Hematopoietic multipotent progenitor cell treated with erythropoietin and hydrocortisone succinate and interleukin-3 and kit ligand, for 17 days (in vitro differentiated cells): ENCODE measurements around the gene PPIAL4G.
"Not testable (repeated sequence)": the region's sequence is repeated elsewhere in the genome, so short reads cannot be mapped to it uniquely, and the experiment has no call there.

Source experiments
- DNase-seq: peaks from one replicate; pipeline ENCODE4 v3.0.0-alpha.2; 2015; ENCODE audit warnings: low spot score

The PPIAL4G gene

DNA sequence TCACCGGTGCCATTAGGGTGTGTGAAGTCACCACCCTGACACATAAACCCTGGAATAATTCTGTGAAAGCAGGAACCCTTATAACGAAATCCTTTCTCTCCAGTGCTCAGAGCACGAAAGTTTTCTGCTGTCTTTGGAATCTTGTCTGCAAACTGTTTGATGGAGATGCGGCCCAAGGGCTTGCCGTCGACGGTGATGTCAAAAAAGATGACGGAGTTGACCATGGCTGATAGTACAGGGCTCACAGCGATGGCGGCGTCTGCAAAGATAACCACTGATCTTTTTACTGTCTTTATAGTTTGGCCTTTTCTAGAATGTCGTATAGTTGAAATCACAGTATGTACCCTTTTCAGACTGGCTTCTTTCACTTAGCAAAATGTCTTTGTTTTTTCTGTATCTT lies at the start of gene PPIAL4G:
TSS of gene PPIAL4G (minus strand) at position 274 of the 400 bp plus-strand sequence. CDS start at position 224, 50 bp downstream.
- DNase-seq, result not testable (repeated sequence)

DNA sequence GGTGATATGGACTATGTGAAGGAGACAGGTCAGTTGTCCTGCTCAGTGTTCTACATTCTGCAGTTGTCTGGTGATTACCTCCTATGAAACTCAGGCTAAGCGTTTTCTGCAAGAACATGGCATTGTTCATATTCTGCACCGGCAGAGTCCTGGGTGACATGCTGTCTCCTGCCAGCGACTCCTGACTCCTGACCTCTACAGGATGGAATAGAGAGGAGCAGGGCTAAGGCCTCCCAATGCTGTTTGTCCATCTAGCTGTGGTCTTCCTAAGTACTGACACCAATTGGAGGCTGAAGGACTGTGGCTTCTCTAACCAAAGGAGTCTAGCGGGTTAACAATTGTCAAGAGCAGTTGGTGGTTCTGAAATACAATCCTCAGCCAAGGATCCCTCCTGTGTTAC lies 49.1 kb upstream of the PPIAL4G start:
- not testable (repeated sequence) for DNase-seq

DNA sequence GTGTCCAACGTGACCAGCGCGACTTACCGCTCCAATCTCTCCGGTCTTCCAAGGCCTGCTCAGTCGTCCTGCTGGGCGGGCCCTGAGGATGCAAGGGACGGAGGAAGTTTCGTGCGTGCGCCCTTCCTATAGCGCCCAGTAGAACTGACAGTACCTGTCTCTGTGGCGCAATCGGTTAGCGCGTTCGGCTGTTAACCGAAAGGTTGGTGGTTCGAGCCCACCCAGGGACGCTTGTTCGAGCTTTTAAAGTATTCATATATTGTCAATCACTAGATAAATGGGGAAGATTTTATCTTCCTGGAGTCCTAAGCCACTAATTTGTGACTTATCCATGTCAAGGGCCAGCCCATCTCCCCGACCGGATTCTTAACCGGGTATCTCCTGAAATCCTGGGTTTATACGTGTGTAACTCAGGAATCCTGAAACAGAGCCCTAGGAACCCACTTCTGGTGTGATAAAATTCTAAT lies 46.0 kb upstream of the PPIAL4G start:
- DNase-seq, result not testable (repeated sequence)

DNA sequence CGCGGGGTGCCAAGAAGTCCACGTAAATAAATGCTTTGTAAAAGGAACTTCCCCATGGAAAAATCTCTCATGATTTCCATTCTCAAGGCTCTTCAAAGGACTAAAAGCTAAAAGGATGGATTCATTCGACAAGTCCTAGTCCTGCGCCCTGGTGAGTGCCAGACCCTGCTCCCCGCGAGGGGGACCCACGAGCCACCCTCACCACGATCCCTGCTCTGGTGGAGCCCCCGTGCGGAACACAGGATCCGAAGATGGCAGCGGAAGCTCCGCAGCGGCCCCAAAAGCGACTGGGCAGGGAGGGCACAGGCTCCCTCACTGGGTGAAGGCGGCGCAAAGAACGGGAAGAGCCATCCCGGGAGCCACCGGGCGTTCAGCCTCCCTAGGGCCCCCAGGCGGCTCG lies 45.5 kb upstream of the PPIAL4G start:
- DNase-seq, result not testable (repeated sequence)

DNA sequence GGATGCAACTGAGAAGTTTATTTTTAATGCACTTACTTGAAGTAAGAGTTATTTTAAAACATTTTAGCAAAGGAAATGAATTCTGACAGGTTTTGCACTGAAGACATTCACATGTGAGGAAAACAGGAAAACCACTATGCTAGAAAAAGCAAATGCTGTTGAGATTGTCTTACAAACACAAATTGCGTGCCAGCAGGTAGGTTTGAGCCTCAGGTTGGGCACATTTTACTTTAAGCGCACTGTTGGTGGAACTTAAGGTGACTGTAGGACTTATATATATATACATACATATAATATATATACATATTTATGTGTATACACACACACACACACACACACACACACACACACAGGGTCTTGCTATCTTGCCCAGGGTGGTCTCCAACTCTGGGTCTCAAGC lies 43.5 kb upstream of the PPIAL4G start:
- not testable (repeated sequence) for DNase-seq

DNA sequence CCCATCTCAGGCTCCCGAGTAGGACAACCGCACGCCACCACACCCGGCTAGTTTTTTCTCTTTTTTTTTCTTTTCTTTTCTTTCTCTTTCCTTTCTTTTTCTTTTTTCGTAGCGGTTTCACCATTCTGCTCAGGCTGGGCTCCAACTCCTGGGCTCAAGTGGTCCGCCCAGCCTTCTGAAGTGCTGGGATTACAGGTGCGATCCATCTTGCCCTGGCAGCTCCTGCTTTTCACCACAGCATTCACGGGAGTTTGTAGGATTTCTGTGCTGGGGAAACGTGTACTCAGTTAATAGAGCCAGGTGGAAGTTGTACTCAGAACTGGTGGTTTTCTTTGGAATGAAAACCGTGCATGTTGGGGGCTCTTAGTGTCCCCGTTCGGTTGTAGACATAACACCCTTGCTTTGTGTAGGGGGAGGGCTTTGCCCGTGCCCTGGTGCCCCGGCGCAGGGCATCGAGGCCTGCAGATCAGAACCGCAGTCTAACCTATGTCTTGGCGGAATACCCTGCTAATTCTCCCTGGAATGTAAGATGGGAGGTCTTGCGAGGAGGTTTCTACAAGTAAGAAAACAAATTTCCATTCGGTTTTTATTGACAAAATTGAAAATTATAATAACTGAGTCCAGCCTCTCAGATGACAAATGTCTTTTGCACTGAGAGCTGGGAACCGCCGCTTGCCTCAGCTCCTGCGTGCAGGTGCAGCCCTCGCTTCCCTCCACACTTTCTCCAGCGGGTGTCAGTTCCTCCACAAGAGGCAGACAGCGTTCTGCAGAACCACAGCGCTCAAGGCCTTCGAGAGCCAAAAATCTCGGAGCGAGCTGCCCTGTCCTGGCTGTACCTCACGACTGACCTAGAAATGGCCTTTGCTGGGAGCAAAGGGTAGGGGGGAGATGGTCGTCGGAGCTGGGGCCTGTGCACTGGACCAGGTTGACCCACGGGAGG lies 40.4 kb upstream of the PPIAL4G start:
- DNase-seq, result not testable (repeated sequence)

DNA sequence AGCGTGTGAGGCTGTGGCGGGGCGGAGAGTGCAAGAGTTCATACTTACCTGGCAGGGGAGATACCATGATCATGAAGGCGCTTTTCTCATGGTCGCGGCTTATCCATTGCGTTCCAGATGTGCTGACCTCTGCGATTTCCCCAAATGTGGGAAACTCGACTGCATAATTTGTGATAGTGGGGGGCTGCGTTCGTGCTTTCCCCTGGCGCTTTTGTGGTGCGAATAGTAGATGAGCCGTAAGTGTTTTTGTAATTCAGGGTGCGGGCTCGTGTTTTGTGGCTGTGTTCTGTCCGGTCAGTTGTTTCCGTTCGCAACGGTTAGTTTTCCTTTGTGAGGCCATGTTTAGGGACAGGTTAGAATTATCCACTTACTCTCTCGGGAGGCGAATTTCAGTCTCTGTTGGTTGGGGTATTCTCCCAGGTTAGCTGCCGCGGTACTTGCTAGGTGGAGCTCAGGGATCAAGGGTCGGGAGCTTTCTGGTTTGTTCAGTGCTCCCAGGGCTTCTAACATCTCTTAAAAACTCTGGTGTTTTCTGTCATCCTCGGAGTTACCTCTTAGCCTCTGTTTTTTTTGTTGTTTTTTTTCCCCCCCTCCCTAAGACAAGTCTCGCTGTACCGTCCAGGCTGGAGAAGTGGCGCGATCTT lies 39.6 kb upstream of the PPIAL4G start:
- peak; percentile 73 for DNase-seq

DNA sequence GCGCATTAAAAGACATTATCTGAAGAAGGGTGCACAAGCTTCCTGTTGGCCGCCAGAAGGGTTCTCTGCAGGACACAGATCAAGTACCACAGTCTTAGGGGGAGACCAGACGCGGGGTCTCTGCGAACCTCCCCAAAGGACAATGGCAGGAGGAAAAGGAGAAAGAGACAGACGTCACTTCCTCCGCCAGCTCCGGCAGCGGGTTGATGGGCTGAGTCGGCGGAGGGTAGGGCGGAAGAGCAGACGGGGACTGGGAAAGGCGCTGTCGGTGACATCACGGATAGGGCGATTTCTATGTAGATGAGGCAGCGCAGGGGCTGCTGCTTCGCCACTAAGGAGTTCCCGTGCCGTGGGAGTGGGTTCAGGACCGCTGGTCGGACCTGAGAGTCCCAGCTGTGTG lies 39.0 kb upstream of the PPIAL4G start:
- DNase-seq, result peak; percentile 59

DNA sequence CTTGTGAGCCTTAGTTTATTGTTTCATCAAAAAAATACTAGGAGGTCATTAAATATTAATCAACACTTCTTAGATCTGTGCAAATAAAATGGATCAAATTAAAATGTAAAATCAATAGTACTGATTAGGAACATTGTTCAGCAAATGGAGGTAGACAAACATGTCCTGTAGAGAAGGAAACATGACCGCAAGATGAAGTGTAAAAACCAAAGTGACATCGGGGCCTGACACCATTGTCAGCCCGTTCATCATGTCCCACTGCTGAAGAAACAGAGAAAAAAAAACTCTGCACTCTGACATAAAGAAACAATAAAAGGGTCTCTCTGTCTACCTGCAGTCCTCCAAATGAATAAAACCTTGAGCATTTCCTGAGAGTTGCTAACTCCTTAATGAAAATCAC lies 31.2 kb upstream of the PPIAL4G start:
- DNase-seq, result not testable (repeated sequence)

DNA sequence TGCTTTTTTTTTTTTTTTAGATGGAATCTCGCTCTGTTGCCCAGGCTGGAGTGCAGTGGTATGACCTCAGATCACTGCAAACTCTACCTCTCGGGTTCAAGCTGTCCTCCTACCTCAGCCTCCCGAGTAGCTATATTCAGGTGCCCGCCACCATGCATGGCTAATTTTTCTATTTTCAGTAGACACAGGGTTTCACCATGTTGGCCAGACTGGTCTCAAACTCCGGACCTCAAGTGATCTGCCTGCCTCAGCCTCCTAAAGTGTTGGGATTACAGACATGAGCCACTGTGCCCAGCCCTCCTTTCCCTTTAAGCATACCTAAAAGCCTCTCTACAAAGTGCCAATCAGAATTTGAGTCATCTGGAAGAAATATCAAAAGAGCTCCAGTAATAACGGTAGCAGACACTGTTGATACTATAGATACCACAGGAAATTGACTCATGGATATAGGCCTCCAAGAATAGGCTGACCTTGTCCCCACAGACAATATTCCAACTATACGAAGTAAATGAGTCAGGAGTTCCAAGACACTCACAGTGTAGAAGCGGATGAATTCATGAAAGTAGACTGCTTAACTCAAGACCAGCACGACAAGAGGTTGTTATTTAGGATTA lies 29.6 kb upstream of the PPIAL4G start:
- not testable (repeated sequence) for DNase-seq

DNA sequence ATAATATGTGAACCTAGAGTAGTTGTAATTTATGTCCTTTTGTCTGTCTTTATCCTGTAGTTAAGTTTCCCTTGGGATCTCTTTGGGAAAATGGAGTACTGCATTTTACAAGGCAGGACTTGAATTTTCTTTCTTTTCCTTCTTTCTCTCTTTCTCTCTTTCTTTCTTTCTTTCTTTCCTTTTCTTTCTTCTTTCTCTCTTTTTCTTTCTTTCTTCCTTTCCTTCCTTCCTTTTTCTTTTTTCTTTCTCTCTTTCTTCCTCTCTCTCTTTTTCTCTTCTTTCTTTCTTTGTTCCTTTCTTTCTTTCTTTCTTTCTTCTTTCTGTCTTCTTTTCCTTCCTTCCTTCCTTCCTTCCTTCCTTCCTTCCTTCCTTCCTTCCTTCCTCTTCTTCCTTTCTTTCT lies 10.8 kb upstream of the PPIAL4G start:
- not testable (repeated sequence) for DNase-seq

DNA sequence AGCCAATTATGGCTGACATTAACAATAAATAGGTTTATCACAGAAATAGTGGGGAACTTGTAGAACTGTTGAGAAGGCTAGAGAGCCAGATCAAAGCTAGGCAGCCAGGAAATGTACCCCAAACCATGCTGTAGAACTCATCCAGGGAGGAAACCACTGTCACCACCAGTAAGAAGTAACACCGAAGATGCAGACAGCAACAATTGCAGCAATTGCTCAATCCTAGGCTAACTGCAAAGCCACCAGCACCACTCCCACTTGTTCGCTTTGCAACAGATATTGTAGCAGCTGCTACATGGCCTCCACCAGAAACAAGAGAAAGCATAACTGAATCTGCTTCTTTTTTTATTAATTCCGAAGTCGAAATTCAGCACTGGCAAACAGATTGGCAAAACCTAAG lies 2.0 kb downstream of the PPIAL4G start:
- not testable (repeated sequence) for DNase-seq

DNA sequence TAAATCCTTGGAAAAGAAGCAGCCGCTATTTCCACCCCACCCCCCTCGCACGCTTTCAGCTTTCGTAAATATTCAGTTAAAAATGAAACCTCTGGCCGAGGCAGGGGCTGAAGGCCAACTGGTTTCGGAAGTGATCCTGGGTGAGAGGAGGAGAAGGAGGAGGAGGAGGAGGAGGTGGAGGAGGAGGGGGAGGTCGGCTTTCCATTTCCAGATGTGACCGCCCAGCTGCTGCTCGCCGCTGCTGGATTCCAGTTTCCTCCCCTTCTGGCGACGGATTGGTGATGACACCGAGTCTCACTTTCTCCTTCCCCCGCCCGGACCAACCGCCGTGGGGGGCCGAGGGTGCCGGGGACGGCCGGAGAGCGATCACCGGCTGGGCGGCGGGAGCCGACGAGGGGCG lies 23.4 kb downstream of the PPIAL4G start:
- not testable (repeated sequence) for DNase-seq

DNA sequence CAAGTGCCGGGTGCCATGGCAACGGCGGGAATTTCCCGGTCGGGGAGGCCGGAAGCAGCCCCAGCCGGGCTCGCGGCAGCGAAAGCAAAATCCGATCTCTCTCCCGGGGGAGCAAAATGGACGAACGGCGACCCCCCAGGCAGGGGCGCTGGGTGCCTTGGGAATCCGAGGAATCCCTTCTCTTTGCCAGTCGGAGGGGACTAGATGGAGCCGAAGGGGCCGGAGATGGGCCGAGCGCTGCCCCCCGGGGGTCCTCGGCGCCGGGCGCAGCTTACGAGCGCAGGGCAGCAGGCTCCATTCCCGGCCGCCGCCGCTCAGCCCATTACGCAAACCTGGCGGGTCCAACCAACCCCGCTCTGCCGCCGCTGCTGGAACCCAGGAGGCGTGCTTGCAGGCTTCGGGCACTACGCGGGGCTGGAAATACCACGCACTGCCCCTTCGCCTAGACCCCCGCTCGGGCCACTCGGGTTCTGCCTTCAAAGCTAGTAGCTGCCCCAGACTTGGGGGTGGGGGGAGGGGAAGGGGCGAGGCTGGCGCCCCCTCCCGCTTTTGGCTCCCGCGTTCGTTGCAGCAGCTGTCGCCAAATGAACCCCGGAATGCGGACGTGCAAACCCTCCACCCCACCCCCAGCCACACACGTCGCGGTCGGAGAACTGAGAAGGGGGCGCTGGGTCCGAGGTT lies 24.1 kb downstream of the PPIAL4G start:
- DNase-seq, result not testable (repeated sequence)

DNA sequence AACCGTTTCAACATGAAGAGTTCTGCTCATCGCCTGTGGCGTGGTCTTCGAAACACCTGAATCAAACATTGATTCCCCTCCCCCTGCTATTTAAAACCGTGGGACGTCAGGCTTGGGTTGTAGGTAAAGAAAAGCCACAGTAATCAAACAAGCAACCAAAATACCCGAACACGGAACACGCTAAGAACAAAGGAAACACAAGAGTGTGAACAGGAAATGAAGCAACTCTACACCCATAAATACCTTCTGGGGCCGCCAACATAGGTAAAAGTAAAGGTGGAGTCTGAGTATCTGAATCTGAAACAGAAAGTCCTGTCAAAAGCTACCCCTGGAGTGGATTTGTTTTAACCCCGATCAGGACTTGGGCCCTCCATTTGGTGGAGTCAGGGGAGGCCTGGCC lies 24.7 kb downstream of the PPIAL4G start:
- DNase-seq, result not testable (repeated sequence)

DNA sequence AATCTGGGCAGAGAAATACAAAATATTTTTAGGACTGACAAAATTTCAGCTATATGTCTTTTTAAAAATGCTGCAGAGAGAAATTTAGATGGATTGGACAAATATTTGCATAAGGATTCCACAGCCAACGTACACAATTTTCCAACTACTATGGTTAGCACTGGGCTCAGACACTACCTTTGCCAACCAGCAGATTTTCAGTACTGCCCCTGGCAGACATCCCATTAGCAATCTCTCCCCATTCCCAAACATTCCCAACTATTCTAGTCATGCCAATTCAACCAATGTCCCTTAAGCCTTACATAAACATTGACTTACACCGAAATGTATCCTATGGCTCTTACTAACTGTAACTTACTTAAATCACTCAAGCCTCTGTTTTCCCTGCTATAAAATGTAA lies 30.3 kb downstream of the PPIAL4G start:
- not testable (repeated sequence) for DNase-seq

DNA sequence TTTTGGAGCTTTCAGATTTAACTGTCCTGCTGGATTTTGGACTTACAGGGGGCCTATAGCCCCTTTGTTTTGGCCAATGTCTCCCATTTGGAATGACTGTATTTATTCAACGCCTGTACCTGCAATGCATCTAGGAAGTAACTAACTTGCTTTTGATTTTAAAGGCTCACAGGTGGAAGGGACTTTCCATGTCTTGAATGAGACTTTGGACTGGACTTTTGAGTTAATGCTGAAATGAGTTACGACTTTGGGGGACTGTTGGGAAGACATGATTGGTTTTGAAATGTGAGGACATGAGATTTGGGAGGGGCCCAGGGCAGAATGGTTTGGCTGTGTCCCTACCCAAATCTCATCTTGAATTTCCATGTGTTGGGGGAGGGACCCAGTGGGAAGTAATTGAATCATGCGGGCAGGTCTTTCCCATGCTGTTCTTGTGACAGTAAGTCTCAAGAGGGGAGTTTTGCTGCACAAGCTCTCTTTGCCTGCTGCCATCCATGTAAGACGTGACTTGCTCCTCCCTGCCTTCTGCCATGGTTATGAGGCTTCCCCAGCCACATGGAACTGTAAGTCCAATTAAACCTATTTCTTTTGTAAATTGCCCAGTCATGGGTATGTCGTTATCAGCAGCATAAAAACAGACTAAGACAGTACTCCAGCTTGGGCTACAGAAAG lies 43.3 kb downstream of the PPIAL4G start:
- DNase-seq, result not testable (repeated sequence)

DNA sequence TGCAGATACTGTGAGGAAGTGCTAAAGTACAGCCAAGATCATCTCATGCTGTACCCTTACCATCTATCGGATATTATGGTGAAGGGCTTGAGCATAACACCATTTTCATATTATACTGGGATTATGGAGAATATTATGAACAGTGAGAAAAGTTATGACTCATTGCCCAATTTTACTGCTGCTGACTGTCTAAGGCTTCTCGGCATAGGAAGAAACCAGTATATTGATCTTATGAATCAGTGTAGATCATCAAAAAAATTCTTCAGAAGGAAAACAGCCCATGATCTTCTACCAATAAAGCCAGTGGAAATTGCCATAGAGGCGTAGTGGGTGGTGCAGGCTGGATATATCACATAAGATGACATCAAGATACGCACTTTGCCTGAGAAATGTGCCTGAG lies 47.7 kb downstream of the PPIAL4G start:
- no peak for DNase-seq

DNA sequence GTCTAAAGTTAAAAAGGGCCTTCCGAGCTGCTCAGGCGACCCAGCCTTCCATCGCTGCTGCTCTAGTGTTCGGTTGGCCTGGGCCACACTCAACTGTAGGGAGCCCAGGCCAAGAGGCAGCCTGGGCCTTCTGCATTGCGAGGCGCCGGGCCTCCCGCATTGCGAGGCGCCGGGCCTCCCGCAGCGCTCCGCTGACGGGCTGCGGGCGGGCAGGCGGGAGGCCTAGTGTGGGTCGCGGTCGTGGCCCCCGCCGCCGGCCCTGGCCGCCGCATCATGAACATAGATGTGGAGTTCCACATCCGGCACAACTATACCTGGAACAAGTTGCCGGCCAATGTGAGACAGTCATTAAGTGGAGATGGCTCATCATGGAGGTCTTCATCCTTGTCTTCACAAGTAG lies 48.3 kb downstream of the PPIAL4G start:
- DNase-seq, result no peak

DNA sequence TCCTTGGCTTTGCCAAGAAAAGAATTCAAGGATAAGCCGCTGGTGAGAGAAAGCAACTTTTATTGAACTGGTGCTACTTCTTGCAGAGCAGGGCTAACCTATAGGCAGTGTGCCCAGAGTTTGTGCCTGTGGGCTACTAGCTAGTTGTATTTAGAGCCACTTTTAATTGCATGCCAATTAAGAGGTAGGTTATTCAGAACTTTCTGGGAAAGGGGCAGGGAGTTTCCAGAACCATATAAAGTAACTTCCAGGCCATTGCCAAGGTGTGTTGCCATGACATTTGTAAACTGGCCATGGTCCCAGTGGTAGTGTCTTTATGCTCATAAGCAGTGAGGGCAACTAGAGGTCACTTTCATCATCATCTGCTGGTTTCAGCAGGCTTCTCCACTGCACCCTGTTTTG lies 50.2 kb downstream of the PPIAL4G start:
- DNase-seq, result not testable (repeated sequence)
